Measurements from ENCODE around the gene RAD51B.

DNA sequence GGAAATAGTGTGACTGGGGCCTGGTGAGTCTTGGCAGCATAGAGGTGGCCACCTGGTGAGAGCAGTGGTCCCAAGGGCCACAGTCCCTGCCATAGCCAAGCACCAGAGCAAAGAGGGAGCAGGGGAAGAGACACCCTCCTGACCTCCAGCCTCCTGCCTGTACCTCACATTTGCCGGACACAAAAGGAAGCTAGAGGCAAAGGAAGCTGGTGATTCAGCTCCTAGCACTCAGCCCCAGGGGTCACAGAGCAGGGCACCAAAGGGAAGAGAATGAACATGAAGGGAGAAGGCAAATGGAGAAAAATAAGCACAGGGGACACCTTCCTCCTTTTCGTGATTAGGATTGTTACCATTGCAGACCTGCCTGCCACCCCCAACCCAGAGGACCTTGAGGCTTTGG is 756.5 kb downstream of the RAD51B start:
- TF ChIP-seq CTCF (IDR thresholded peaks at IDR 0.05) (no peak), POLR2A (IDR thresholded peaks at IDR 0.05) (no peak)

All from ovary (tissue), 3 donors.